Dermis microvascular lymphatic vessel endothelial cell (primary cell): Measurements from ENCODE around the gene MICB. TPM values are rescaled to one million over a fixed set of nuclear protein-coding genes. Genes with fewer than 3 reads are reported as not detected.
"Not testable (repeated sequence)": the region's sequence is repeated elsewhere in the genome, so short reads cannot be mapped to it uniquely, and the experiment has no call there.

Source experiments
- DNase-seq, 2 donors: peaks; one replicate each; pipeline versions ENCODE4 v3.0.0 to v3.0.0-alpha.2; 2010; ENCODE audit warnings: low read depth in 2 of 2
- total RNA-seq: library from RNA; depleted of rRNA; stranded (reverse); fragments of >200 nt; gene quantifications from 2 replicates; pipeline ENCODE4 v1.2.1, GENCODE V29; 2014

MICB gene
- total RNA-seq, 1 donor from 2014 or later = 8.3 TPM

DNA sequence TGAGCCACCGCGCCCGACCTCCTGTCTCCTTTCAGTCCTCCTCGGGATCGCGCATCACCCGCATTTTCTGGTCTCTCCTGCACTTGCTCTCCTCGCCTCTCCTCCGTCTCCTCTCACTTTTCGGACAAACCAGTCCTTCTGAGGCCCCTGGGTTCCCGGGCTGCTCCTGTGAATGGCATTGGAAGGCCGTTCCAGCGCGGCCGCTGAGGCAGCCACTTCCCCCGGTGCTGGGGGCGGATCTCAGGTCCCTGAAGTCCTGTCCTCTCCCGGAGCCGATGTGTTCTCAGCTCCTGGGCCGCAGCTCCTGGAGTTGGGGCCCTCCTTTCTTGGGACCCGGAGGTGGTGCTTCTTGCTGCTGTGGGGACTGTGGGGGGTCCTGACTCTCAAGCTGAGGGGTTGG lies 803 bp downstream of the MICB start:
- peak in 1 of 2 donors; percentile 24 for DNase-seq

DNA sequence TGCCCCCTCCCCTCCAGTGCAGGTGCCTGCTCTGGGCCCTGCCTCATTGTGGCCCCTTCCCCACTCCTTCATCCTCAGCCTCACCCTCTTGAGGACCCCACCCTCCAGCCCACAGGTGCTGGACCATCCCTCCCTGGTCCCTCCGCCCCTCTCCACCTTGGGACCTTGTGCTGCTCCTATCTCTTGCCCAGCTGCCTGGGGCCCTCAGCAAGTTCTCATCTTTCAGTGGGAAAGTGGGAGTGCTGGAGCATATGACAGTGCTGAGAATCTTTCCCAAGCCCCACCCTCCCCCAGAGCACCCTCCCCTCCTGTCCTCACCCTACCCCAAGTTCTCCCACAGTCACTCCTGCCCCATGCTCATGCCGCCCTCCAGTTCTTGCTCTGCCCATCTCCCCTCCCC lies 1.7 kb downstream of the MICB start:
- DNase-seq = not testable (repeated sequence)

DNA sequence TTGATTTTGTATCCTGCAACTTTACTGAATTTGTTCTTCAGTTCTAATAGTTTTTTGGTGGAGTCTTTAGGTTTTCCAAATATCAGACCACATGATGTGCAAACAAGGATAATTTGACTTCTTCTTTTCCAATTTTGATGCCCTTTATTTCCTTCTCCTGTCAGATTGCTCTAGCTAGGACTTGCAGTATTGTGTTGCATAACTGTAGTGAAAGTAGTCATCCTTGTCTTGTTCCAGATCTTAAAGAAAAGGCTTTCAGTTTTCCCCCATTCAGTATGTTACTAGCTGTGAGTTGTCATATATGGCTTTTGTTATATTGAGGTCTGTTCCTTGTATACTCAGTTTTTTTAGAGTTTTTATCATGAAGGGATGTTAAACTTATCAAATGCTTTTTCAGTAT lies 4.6 kb downstream of the MICB start:
- DNase-seq = no peak

DNA sequence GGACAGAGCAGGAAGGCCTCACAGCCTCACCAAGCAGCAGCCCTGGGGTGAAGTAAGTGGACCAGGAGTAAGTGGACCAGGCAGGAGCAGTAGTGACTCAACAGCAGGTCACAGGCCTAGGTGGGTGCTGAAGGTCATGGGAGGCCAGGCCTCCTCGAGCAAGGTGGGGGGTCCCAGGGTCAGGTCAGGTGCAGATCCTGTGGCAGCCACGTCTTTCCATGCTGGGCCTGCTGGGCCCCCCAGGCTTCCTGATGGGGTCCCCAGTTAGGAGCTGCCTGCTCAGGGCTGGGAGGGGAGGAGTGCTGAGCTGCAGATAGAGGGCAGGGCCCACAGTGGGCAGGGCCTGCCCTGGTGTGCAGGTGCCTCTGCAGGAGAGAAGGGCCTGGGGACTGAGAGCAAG lies 11.1 kb downstream of the MICB start:
- not testable (repeated sequence) for DNase-seq

DNA sequence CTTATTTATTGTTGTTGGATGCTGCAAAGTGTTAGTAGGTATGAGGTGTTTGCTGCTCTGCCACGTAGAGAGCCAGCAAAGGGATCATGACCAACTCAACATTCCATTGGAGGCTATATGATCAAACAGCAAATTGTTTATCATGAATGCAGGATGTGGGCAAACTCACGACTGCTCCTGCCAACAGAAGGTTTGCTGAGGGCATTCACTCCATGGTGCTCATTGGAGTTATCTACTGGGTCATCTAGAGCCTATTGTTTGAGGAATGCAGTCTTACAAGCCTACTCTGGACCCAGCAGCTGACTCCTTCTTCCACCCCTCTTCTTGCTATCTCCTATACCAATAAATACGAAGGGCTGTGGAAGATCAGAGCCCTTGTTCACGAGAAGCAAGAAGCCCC lies 12.1 kb downstream of the MICB start:
- no peak for DNase-seq

DNA sequence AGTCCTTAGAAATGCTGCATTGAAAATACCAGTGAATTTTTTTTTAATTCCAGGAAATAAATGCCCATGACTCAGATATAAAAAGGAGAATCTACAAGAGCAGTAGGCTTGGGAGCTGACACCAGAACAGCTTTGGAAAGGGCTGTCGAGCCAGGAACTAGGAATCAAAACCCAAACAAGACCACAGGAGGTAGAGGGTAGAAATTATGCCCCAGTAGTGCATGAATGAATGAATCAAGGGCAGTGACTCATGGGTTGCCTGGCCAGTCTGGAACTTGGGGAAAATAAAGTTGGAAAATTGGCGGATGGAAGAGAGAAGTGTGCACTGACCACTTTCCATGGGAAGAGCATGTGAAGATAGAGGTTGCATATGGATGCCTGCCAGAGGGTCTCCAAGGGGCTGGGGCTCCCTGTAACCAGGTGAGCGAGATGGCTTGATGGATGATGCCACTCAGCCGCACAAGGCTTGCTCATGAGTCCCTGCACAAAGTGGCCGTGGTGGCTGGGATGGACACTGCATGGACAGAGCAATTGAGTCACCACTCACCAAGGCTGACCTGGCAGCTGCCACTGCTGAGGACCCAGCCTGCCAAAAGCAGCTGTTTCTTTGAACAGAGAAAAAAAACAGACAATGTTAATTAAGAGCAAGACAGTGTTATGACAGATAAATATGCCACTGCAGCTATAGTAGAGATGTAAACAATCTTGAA lies 15.7 kb downstream of the MICB start:
- no peak for DNase-seq

DNA sequence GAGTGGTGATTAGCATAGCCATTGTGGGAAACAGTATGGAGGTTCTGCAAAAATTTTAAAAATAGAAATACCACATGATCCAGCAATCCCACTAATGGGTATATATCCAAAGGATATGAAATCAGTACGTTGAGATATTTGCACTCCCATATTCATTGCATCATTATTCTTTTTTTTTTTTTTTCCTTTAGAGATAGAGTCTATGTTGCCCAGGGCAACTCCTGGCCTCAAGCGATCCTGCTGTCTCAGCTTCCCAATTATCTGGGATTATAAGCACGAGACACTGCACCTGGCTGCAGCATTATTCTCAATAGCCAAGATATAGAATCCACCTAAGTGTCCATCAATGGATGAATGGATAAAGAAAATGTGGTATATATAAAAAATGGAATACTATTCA lies 23.9 kb downstream of the MICB start:
- DNase-seq = no peak

DNA sequence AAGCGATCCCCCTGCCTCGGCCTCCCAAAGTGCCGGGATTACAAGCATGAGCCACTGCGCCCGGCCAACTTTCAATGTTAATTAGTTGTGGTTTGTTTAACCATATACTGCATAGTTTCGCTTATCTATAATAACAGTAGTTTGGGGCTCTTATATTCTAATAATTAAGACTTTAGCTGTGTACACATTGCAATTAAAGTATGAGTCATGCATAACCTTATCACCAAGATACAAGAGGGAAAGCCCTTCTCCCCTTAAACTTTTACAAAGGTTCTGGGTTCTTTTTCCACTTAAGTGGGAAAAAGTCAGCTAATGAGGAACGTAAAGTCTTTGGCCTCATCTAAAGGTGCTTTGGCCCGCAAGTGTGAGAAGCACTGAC lies 27.6 kb downstream of the MICB start:
- DNase-seq = no peak

DNA sequence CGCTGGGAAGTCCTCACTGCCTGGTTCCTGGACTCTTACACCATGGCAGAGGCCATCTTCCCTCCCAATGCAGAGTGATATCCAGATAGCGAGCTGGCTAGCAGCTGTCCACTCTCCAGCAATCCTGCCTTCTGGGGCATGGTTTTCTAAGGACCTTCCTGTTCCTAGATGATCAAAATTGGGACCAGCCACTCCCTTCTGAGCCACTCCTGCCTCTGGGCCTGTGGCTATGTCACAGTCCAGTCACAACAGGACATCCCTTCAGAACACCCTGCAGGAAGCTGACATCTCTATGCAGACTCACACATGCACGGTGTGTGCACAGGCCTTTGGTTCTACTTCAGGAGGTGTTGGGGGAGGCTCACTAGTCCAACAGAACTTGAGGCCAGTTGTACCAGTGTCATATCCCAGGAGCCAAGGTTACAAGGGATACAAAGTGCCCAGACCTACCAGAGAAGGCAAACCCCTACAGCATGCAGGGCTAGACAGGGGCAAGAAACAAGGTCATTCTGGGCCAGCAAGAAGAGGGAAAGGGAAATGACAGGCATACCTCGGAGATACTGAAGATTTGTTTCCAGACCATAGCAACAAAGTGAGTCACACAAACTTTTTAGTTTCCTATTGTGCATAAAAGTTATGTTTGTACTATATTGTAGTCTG lies 28.1 kb downstream of the MICB start:
- DNase-seq = peak in 1 of 2 donors; percentile 81

DNA sequence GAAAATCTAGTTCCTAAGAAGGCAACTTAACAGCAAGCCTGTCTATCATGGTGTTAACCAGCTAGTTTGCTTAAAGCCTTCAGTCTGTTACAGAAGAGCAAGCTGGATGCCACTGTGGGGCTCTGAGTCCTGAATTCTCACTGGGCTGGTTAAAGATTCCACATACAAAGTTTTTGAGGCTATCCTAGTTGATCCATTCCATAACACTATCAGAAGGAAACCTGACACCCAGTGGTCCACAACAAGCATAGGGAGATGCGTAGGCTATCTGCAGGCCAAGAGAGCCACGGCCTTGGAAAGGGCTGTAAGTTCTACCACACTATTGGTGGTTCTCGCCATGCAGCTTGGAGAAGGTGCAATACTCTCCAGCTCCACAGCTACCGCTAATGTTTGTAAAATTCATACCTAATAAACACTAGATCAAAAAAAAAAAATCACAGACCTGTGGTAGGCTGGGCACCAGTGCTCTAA lies 30.4 kb downstream of the MICB start:
- no peak for DNase-seq

DNA sequence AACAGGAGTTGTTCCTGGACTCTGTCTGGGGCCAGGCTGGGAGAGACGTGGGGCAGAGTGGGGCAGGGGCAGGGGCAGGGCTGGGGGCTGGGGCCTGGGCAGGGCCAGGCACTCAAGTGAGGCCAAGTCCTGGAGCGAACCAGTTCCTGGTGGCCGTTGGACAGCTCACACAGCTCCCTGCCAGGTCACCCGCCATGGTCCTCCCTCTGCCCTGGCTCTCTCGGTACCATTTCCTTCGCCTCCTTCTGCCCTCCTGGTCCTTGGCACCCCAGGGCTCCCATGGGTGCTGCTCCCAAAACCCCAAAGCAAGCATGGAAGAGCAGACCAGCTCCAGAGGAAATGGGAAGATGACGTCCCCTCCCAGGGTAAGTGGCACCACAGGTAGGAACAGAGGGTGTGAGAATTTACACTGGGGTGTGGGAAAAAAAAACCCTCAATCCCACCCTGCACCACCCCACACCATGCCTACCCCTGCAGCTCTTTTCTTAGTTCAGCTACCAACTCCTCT lies 30.9 kb downstream of the MICB start, which contains the start of gene MCCD1:
Gene MCCD1, plus strand, starts transcription at position 142 of the 508 bp plus-strand sequence. Its CDS starts 53 bp downstream, at position 195.
- DNase-seq = no peak

DNA sequence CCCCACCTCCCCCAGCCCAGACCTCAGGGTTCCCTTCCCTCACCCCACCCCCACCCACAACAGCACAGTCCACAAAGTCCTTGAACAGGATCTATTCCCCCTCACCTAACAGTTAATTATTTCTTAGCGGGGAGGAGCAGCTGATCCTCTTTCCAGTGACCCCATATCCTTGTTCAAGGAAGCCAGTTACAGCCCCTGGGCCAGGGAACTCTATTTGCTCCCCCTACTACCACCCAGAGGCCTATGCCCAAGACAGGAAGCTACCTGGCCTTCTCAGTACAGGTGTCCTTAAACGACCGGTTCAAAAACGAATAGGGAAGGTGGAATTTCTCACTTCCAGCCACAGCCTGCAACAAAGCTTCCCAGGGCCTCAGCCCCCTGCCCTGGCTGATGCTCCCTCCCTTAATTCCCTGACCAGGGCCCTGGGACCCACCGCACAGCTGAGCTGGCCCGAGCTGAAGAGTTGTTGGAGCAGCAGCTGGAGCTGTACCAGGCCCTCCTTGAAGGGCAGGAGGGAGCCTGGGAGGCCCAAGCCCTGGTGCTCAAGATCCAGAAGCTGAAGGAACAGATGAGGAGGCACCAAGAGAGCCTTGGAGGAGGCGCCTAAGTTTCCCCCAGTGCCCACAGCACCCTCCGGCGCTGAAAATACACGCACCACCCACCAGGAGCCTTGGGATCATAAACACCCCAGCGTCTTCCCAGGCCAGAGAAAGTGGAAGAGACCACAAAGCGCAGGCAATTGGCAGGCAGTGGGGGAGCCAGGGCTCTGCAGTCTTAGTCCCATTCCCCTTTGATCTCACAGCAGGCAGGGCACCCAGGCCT lies 31.6 kb downstream of the MICB start:
- DNase-seq = no peak

DNA sequence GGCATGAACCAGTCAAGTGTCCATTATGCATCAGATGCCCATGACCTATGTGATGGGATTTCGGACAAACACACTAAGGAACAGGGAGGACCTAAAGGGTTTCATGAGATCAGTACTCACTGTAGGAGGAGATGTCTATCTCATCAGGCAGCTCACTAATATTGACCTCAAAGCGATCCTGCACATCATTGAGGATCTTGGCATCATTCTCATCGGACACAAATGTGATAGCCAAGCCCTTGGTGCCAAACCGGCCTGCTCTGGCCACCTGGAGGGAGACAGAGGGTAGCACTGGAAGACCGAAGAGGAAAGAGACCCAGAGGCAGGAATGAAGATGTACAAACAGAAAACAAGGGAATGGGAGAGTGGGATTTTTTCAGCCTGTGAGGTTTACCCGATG lies 32.7 kb downstream of the MICB start:
- DNase-seq = no peak

DNA sequence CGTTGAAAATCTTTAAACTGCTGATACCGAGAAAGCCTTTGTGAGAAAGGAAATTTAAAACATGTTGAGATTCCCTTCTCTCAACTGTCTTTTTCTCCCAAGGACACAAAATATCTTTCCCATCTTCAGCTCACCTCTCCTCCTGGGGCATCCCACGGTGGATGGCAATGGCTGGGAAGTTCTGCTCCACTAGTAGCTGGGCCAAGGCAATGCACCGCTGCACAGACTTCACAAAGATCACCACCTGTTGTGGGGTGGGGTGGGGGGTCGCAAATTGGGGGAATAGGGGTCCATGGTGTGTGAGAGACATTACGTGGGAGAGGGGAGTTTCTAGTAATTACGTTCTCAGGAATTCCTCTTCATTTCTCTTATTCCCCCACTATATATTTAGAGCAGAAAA lies 33.2 kb downstream of the MICB start:
- DNase-seq = no peak

DNA sequence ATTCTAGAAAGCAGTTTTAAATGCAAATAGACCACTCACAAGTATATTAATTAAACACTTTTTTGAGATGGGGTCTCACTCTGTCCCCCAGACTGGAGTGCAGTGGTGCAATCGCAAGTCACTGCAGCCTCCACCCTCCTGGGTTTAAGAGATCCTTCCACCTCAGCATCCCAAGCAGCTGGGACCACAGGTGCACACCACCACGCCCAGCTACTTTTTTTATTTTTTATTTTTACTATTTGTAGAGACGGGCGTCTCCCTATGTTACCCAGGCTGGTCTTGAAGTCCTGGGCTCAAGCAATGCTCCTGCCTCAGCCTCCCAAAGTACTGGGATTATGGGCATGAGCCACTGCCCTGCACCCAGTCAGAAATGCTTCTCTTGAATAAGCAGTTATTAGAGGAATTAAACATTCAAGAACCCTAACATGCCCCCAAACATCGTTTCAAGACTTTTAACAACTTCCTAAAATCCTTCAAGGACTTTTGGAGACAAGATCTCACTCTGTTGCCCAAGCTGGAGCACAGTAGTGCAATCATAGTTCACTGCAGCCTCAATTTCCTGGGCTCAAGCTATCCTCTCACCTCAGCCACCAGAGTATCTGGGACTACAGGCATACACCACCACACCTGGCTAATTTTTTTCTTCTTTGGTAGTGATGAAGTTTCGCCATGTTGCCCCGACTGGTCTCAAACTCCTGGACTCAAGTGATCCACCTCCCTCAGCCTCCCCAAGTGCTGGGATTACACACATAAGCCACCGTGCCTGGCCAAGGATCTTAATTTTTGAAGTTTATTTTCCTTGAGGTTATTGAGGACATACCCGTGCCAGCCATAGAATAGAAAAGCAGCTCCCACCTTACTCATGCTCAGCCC lies 34.1 kb downstream of the MICB start:
- DNase-seq = no peak

DNA sequence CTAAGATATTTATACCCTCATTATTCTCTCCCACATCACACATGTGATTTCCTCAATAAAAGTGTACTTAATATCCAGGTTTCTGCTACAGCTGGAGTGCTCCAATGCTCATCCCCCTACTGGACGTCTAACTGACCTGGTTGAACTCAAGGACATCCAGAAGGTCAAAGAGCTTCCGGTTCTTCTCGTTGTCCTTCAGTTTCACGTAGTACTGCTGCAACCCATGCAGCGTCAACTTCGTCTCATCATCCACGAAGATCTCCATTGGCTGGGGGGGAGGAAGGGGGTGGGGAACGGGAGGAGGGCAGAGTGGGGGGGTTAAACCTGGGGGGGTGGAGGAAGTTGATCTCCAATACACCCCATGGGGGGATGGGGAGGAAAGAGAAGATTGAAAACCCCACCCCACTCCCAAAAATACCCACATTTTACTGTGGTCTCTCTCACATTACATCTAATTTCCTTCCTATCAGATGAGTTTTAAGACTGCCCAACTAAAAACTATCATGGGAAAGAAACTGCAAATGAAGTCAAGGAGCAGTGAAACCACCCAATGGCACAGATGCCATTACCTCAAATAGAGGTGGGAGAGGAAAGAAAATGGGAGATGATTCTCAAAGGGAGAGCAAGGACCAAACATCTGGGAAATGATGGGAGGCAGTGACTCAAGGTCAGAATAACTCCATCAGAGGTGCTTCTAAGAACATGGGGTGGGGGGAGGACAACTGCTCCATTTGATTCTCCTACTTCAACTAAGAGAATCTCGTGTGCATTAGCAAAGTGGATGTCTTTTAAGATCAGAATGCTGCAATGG lies 34.9 kb downstream of the MICB start:
- DNase-seq = no peak

DNA sequence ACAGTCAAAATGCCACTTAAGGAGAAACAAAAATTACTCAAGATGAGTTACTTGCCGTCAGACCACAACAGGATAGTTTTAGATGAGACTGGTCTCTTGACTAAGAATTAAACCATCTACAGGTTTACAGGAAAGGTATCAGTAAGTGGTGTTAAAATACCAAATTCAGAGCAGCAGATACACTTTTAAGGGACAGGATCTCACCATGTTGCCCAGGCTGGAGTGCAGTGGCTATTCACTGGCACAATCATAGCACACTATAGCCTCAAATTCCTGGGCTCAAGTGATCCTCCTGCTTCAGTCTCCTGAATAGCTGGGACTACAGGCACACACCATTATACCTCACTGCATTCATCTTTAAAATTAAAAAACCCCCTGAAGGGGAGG lies 35.5 kb downstream of the MICB start:
- DNase-seq = no peak

DNA sequence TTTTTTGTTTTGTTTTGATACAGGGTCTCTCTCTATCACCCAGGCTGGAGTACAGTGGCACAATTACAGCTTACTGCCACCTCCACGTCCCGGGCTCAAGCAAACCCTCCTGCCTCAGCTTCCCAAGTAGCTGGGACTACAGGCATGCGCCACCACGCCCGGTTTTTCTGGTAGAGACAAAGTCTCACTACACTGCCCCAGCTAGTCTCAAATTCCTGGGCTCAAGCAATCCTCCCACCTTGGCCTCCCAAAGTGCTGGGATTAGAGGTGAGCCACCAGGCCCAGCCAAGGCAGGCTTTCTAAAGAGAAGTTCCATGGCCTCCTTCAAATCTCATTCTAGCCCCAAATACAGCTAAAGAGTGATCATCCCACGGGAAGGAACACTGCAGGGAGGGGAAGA lies 36.1 kb downstream of the MICB start:
- DNase-seq = no peak

DNA sequence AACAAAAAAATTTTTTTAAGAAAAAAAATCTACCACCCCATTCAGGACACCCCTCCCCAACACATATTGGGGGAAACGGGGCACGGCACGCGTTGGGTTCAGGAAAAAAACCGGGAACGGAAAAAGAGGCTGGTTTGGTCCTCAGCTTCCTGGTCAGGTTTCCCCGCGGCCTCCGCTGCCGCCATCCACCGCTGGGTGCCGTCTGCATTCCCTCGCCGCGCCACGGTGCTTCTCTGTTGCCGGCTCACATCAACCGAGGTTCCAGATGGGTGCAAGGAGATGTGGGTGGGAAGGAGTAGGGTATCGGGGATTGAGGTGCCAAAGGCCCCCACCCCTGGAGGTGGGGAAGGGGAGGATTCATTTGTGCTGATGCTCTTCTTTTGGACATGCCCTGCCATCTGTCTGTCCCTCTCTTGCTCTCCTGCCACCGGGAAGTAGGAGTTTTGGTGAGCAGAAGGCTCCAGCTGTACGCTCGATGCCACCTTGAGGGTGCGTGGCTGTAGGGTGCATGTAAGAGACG lies 36.6 kb downstream of the MICB start:
- DNase-seq = no peak
